GM21390 (cell line): Measurements from ENCODE around the gene ZNF418.
A peak's percentile ranks its signal among the peaks of the same experiment; 100 is the strongest.

Experiments
- ATAC-seq: cut with Tn5 transposase; IDR thresholded peaks from one replicate; pipeline ENCODE4 v1.9.1; 2021; ENCODE audit not compliant: unreplicated experiment

Gene ZNF418

GRCh38 chr19:57934820-57935665 is at the start of gene ZNF418:
TSS of gene ZNF418 (minus strand) at chr19:57935402. CDS start at chr19:57933822, 1,580 bp downstream.
- ATAC-seq, result no peak

- no peak for ATAC-seq
Observed at GRCh38 chr19:57978586-57979289, 43.5 kb upstream of the ZNF418 start.

GRCh38 chr19:57974434-57974833 is 39.2 kb upstream of the ZNF418 start, which contains the start of gene C19orf18:
TSS of gene C19orf18 (minus strand) at chr19:57974534. CDS start at chr19:57974432, 102 bp downstream.
- no peak for ATAC-seq

- ATAC-seq, result no peak
Observed at GRCh38 chr19:57964761-57965160, 29.6 kb upstream of the ZNF418 start.

GRCh38 chr19:57961785-57962184 is 26.6 kb upstream of the ZNF418 start:
- ATAC-seq, result no peak

- ATAC-seq, result no peak
Observed at GRCh38 chr19:57954996-57955395, 19.8 kb upstream of the ZNF418 start.

- no peak for ATAC-seq
Observed at GRCh38 chr19:57949702-57950101, 14.5 kb upstream of the ZNF418 start.

GRCh38 chr19:57949296-57949695 is 14.1 kb upstream of the ZNF418 start:
- ATAC-seq, result no peak

GRCh38 chr19:57947419-57948134 is 12.4 kb upstream of the ZNF418 start, which contains the start of gene ZNF256:
TSS of gene ZNF256 (minus strand) at chr19:57947706. CDS start at chr19:57947474, 232 bp downstream.
- ATAC-seq, result peak; percentile 88

GRCh38 chr19:57947088-57947418 is 11.9 kb upstream of the ZNF418 start:
- ATAC-seq, result no peak

GRCh38 chr19:57946316-57946715 is 11.1 kb upstream of the ZNF418 start:
- no peak for ATAC-seq

- ATAC-seq, result no peak
Observed at GRCh38 chr19:57941593-57941992, 6.4 kb upstream of the ZNF418 start.

- no peak for ATAC-seq
Observed at GRCh38 chr19:57935731-57936130, 529 bp upstream of the ZNF418 start.

GRCh38 chr19:57927587-57927986 is 7.6 kb downstream of the ZNF418 start:
- ATAC-seq, result no peak

GRCh38 chr19:57916168-57916995 is 18.8 kb downstream of the ZNF418 start, which contains the start of gene ZNF417:
TSS of gene ZNF417 (minus strand) at chr19:57916592. CDS start at chr19:57916411, 181 bp downstream.
- peak; percentile 92 for ATAC-seq

- ATAC-seq, result no peak
Observed at GRCh38 chr19:57914531-57914930, 20.7 kb downstream of the ZNF418 start.

GRCh38 chr19:57907394-57907793 is 27.8 kb downstream of the ZNF418 start:
- ATAC-seq, result no peak

GRCh38 chr19:57905258-57905657 is 29.9 kb downstream of the ZNF418 start:
- ATAC-seq, result no peak

- no peak for ATAC-seq
Observed at GRCh38 chr19:57903618-57904184, 31.5 kb downstream of the ZNF418 start.

- ATAC-seq, result no peak
Observed at GRCh38 chr19:57900311-57900710, 34.9 kb downstream of the ZNF418 start.
